Left ventricle myocardium inferior (tissue), 1 donor: ENCODE measurements around the gene MYH3. TPM values are rescaled to one million over a fixed set of nuclear protein-coding genes. Genes with fewer than 3 reads are reported as not detected.

Experiments used
- DNase-seq: peaks from one replicate; pipeline ENCODE4 v3.0.0-alpha.2; 2020
- H3K27ac ChIP-seq: fragments of 200-600 bp; replicated peaks from 2 replicates; pipeline ENCODE4 v1.8.0; 2021
- H3K27me3 ChIP-seq: fragments of 200-600 bp; 2 replicates; pipeline ENCODE4 v1.8.0; 2021; ENCODE audit warnings: low read depth
- H3K36me3 ChIP-seq: fragments of 200-600 bp; 2 replicates; pipeline ENCODE4 v1.8.0; 2021
- H3K4me1 ChIP-seq: fragments of 200-600 bp; 2 replicates; pipeline ENCODE4 v1.8.0; 2021
- H3K4me3 ChIP-seq: fragments of 200-600 bp; 2 replicates; pipeline ENCODE4 v1.8.0; 2021; ENCODE audit warnings: mild to moderate bottlenecking, moderate library complexity
- H3K9me3 ChIP-seq: fragments of 200-600 bp; replicated peaks from 2 replicates; pipeline ENCODE4 v1.8.0; 2021
- CTCF ChIP-seq: fragments of 200-600 bp; IDR thresholded peaks from 2 replicates; pipeline ENCODE4 v1.8.0; 2021; ENCODE audit warnings: antibody characterized with exemption, mild to moderate bottlenecking, borderline replicate concordance
- intact Hi-C: fragments of 100-400 bp; cut with micrococcal nuclease; formaldehyde crosslinking; loops from one replicate; pipeline ENCODE4 v1.11.0; 2022
- total RNA-seq: library from RNA; stranded (reverse); fragmentation: NEBNext Ultra II Directional; extraction: Animal tissue kit (Norgen Biotek cat#: 25700); gene quantifications from one replicate; pipeline ENCODE4 v1.2.1, GENCODE V29; 2021
- donor health status: DM: no; HTN: yes; CAD: no; lungs with severe emphysema.

Gene MYH3
- total RNA-seq, 1 donor from 2014 or later, result 0.88 TPM

GRCh38 chr17:10616502-10617119 is 40.5 kb downstream of the MYH3 start:
- intact Hi-C loops, result loop anchor here (10.0 kb wide), 1 partner anchor 292 kb away; no protein-coding TSS in a partner anchor
- Histone ChIP-seq H3K27me3 (peaks cover 15% of the 10 kb centered on the region), H3K27ac (no peak overlapping the region), H3K4me3 (no peak overlapping the region), H3K4me1 (peaks cover 6% of the 10 kb centered on the region), H3K9me3 (no peaks in the 10 kb centered on the region), H3K36me3 (no peaks in the 10 kb centered on the region)
- peak; percentile 99 for TF ChIP-seq CTCF
- DNase-seq, result peak; percentile 69

GRCh38 chr17:10614536-10615155 is 42.5 kb downstream of the MYH3 start:
- no peak for DNase-seq
- no peaks in the 10 kb centered on the region for H3K36me3 ChIP-seq
- no peaks in the 10 kb centered on the region for H3K9me3 ChIP-seq
- no peak overlapping the region for H3K4me3 ChIP-seq
- intact Hi-C loops, result loop anchor here (10.0 kb wide), 1 partner anchor 290 kb away; no protein-coding TSS in a partner anchor
- peaks cover 6% of the 10 kb centered on the region for H3K4me1 ChIP-seq
- H3K27me3 ChIP-seq, result peaks cover 10% of the 10 kb centered on the region
- peak; percentile 79 for TF ChIP-seq CTCF
- H3K27ac ChIP-seq, result no peak overlapping the region

- no peak for TF ChIP-seq CTCF
- Histone ChIP-seq H3K27me3 (peaks cover 8% of the 10 kb centered on the region), H3K27ac (no peak overlapping the region), H3K9me3 (no peaks in the 10 kb centered on the region), H3K36me3 (no peaks in the 10 kb centered on the region), H3K4me3 (no peak overlapping the region), H3K4me1 (peaks cover 6% of the 10 kb centered on the region)
- intact Hi-C loops, result loop anchor here (10.0 kb wide), 1 partner anchor 289 kb away; no protein-coding TSS in a partner anchor
- no peak for DNase-seq
Measured at GRCh38 chr17:10613775-10614513, 43.2 kb downstream of the MYH3 start.

GRCh38 chr17:10612957-10613744 is 44.0 kb downstream of the MYH3 start:
- H3K27ac ChIP-seq, result no peak overlapping the region

More at GRCh38 chr17:10612957-10613744, 44.0 kb downstream of the MYH3 start:
- intact Hi-C loops, result loop anchor here (10.0 kb wide), 1 partner anchor 288 kb away; no protein-coding TSS in a partner anchor
- no peak overlapping the region for H3K4me3 ChIP-seq
- H3K9me3 ChIP-seq, result no peaks in the 10 kb centered on the region
- peaks cover 6% of the 10 kb centered on the region for H3K4me1 ChIP-seq
- H3K36me3 ChIP-seq, result no peaks in the 10 kb centered on the region
- peaks cover 8% of the 10 kb centered on the region for H3K27me3 ChIP-seq
- no peak for TF ChIP-seq CTCF
- DNase-seq, result no peak
